Measurements from ENCODE around the gene RMRP. TPM values are rescaled to one million over a fixed set of nuclear protein-coding genes. Genes with fewer than 3 reads are reported as not detected.

The RMRP gene
- polyA plus RNA-seq, 1 donor from 2014 or later = 30.5 TPM

- peak overlapping the region in 1 of 3 donors; percentile 77 for H3K27ac Mint-ChIP-seq
- peaks cover 6% of the 10 kb centered on the region for H3K36me3 Mint-ChIP-seq
- no peaks in the 10 kb centered on the region for H3K9me3 Mint-ChIP-seq
- H3K4me1 Mint-ChIP-seq = peaks cover 21 to 23% (median 22%) of the 10 kb centered on the region in 3 donors
- peak overlapping the region in 1 of 4 donors; percentile 70 for H3K4me3 Mint-ChIP-seq
- H3K27me3 Mint-ChIP-seq = peaks cover 2% of the 10 kb centered on the region
Measured at GRCh38 chr9:35681341-35682002, 23.7 kb upstream of the RMRP start.

- peak overlapping the region; percentile 52 to 91 (median 67) for H3K4me3 Mint-ChIP-seq
- peaks cover 22 to 25% (median 23%) of the 10 kb centered on the region in 3 donors for H3K4me1 Mint-ChIP-seq
- peak overlapping the region; percentile 46 to 78 (median 77) for H3K27ac Mint-ChIP-seq
- peaks cover 6% of the 10 kb centered on the region for H3K36me3 Mint-ChIP-seq
- peaks cover 6% of the 10 kb centered on the region for H3K27me3 Mint-ChIP-seq
- no peaks in the 10 kb centered on the region for H3K9me3 Mint-ChIP-seq
Measured at GRCh38 chr9:35680331-35681105, 22.7 kb upstream of the RMRP start.

GRCh38 chr9:35679766-35680330 is 22.0 kb upstream of the RMRP start:
- peaks cover 22 to 25% (median 24%) of the 10 kb centered on the region in 3 donors for H3K4me1 Mint-ChIP-seq
- no peaks in the 10 kb centered on the region for H3K9me3 Mint-ChIP-seq
- H3K36me3 Mint-ChIP-seq = peaks cover 6% of the 10 kb centered on the region
- H3K27me3 Mint-ChIP-seq = peaks cover 8% of the 10 kb centered on the region
- peak overlapping the region; percentile 10 to 91 (median 52) for H3K4me3 Mint-ChIP-seq
- peak overlapping the region in 1 of 3 donors; percentile 78 for H3K27ac Mint-ChIP-seq

- no peak overlapping the region for H3K27ac Mint-ChIP-seq
- H3K36me3 Mint-ChIP-seq = peaks cover 4% of the 10 kb centered on the region
- H3K4me3 Mint-ChIP-seq = peak overlapping the region in 2 of 4 donors; percentile 68 to 72
- H3K9me3 Mint-ChIP-seq = peaks cover 0 to 1% (median 0%) of the 10 kb centered on the region in 3 donors
- H3K4me1 Mint-ChIP-seq = peaks cover 22 to 27% (median 27%) of the 10 kb centered on the region in 3 donors
- H3K27me3 Mint-ChIP-seq = peaks cover 12% of the 10 kb centered on the region
Measured at GRCh38 chr9:35679091-35679490, 21.3 kb upstream of the RMRP start.

DNA sequence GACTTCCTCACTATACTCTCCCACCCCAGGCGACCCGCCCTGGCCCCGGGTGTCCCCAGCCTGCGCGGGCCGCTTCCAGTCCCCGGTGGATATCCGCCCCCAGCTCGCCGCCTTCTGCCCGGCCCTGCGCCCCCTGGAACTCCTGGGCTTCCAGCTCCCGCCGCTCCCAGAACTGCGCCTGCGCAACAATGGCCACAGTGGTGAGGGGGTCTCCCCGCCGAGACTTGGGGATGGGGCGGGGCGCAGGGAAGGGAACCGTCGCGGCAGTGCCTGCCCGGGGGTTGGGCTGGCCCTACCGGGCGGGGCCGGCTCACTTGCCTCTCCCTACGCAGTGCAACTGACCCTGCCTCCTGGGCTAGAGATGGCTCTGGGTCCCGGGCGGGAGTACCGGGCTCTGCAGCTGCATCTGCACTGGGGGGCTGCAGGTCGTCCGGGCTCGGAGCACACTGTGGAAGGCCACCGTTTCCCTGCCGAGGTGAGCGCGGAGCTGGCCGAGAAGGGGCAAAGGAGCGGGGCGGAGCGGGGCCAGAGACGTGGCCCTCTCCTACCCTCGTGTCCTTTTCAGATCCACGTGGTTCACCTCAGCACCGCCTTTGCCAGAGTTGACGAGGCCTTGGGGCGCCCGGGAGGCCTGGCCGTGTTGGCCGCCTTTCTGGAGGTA is 18.0 kb upstream of the RMRP start:
- no peak overlapping the region for H3K27ac Mint-ChIP-seq
- H3K27me3 Mint-ChIP-seq = peaks cover 12% of the 10 kb centered on the region
- H3K4me3 Mint-ChIP-seq = peak overlapping the region; percentile 57 to 84 (median 78)
- H3K9me3 Mint-ChIP-seq = peaks cover 0 to 1% (median 0%) of the 10 kb centered on the region in 3 donors
- peaks cover 18 to 20% (median 20%) of the 10 kb centered on the region in 3 donors for H3K4me1 Mint-ChIP-seq
- H3K36me3 Mint-ChIP-seq = peaks cover 4% of the 10 kb centered on the region

DNA sequence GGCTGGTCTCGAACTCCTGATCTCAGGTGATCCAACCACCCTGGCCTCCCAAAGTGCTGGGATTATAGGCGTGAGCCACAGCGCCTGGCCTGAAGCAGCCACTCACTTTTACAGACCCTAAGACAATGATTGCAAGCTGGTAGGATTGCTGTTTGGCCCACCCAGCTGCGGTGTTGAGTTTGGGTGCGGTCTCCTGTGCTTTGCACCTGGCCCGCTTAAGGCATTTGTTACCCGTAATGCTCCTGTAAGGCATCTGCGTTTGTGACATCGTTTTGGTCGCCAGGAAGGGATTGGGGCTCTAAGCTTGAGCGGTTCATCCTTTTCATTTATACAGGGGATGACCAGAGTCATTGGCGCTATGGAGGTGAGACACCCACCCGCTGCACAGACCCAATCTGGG is 17.4 kb upstream of the RMRP start:
- no peak overlapping the region for H3K27ac Mint-ChIP-seq
- H3K9me3 Mint-ChIP-seq = peaks cover 0 to 1% (median 0%) of the 10 kb centered on the region in 3 donors
- peaks cover 4% of the 10 kb centered on the region for H3K36me3 Mint-ChIP-seq
- H3K4me1 Mint-ChIP-seq = peaks cover 11 to 13% (median 13%) of the 10 kb centered on the region in 3 donors
- H3K4me3 Mint-ChIP-seq = peak overlapping the region; percentile 22 to 84 (median 78)
- H3K27me3 Mint-ChIP-seq = peaks cover 12% of the 10 kb centered on the region

GRCh38 chr9:35674025-35674361 is 16.2 kb upstream of the RMRP start:
- Mint-ChIP-seq H3K4me3 (no peak overlapping the region), H3K4me1 (peaks cover 6 to 7% (median 7%) of the 10 kb centered on the region in 3 donors), H3K27me3 (peaks cover 12% of the 10 kb centered on the region), H3K27ac (no peak overlapping the region), H3K9me3 (peaks cover 0 to 1% (median 0%) of the 10 kb centered on the region in 3 donors), H3K36me3 (peaks cover 3% of the 10 kb centered on the region)

DNA sequence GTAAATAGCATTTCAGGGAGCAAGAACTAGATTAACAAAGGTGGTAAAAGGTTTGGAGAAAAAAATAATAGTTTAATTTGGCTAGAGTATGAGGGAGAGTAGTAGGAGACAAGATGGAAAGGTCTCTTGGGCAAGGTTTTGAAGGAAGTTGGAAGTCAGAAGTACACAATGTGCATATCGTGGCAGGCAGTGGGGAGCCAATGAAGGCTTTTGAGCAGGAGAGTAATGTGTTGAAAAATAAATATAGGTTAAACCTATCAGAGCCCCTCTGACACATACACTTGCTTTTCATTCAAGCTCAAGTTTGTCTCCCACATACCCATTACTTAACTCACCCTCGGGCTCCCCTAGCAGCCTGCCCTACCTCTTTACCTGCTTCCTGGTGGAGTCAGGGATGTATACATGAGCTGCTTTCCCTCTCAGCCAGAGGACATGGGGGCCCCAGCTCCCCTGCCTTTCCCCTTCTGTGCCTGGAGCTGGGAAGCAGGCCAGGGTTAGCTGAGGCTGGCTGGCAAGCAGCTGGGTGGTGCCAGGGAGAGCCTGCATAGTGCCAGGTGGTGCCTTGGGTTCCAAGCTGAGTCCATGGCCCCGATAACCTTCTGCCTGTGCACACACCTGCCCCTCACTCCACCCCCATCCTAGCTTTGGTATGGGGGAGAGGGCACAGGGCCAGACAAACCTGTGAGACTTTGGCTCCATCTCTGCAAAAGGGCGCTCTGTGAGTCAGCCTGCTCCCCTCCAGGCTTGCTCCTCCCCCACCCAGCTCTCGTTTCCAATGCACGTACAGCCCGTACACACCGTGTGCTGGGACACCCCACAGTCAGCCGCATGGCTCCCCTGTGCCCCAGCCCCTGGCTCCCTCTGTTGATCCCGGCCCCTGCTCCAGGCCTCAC is 15.6 kb upstream of the RMRP start, which contains the start of gene CA9:
CA9 (plus strand) TSS at position 797 of the 893 bp plus-strand sequence; CDS start at position 829, 32 bp downstream.
- Mint-ChIP-seq H3K27me3 (peaks cover 12% of the 10 kb centered on the region), H3K4me1 (peaks cover 6 to 7% (median 6%) of the 10 kb centered on the region in 3 donors), H3K27ac (peak within 1 kb of the TSS in 1 of 3 donors; percentile 24), H3K36me3 (peaks cover 3% of the 10 kb centered on the region), H3K4me3 (peak within 1 kb of the TSS in 3 of 4 donors; percentile 6 to 76 (median 33)), H3K9me3 (peaks cover 0 to 1% (median 0%) of the 10 kb centered on the region in 3 donors)

- H3K27me3 Mint-ChIP-seq = peaks cover 1% of the 10 kb centered on the region
- peaks cover 14 to 19% (median 15%) of the 10 kb centered on the region in 3 donors for H3K4me1 Mint-ChIP-seq
Measured at GRCh38 chr9:35669331-35670145, 11.7 kb upstream of the RMRP start.

GRCh38 chr9:35667939-35668338 is 10.1 kb upstream of the RMRP start:
- Mint-ChIP-seq H3K27ac (no peak overlapping the region), H3K4me1 (peaks cover 17 to 19% (median 19%) of the 10 kb centered on the region in 3 donors), H3K4me3 (no peak overlapping the region), H3K9me3 (no peaks in the 10 kb centered on the region), H3K36me3 (no peaks in the 10 kb centered on the region), H3K27me3 (no peaks in the 10 kb centered on the region)

More at GRCh38 chr9:35669331-35670145, 11.7 kb upstream of the RMRP start:
- no peaks in the 10 kb centered on the region for H3K36me3 Mint-ChIP-seq
- H3K9me3 Mint-ChIP-seq = peaks cover 0 to 1% (median 0%) of the 10 kb centered on the region in 3 donors
- no peak overlapping the region for H3K27ac Mint-ChIP-seq
- no peak overlapping the region for H3K4me3 Mint-ChIP-seq

DNA sequence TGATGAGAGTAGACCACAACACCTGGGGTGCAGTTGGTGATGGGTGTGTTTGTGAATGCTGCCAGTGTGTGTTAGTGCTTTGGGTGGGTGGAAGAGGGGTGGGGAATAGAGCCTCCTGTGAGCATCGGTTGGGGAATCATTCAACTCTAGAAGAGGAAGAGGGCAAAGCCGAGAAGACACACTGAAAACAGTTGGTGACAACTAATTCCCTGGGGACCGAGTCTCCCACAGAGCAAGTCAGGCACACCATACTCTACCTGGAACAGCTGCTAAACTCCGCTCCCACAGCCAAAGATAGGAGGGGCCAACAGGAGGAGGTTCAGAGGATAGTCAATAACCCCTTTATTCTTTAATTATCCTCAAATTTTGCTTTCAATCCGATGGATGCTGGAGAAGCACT is 8.7 kb upstream of the RMRP start:
- Mint-ChIP-seq H3K27me3 (no peaks in the 10 kb centered on the region), H3K4me1 (peaks cover 23 to 33% (median 33%) of the 10 kb centered on the region in 3 donors), H3K27ac (no peak overlapping the region), H3K9me3 (no peaks in the 10 kb centered on the region), H3K4me3 (peak overlapping the region in 3 of 4 donors; percentile 13 to 56 (median 41)), H3K36me3 (no peaks in the 10 kb centered on the region)

- Mint-ChIP-seq H3K9me3 (no peaks in the 10 kb centered on the region), H3K4me3 (peak overlapping the region in 3 of 4 donors; percentile 13 to 94 (median 41)), H3K4me1 (peaks cover 23 to 36% (median 33%) of the 10 kb centered on the region in 3 donors), H3K27me3 (no peaks in the 10 kb centered on the region), H3K27ac (no peak overlapping the region), H3K36me3 (no peaks in the 10 kb centered on the region)
Measured at GRCh38 chr9:35666045-35666444, 8.2 kb upstream of the RMRP start.

DNA sequence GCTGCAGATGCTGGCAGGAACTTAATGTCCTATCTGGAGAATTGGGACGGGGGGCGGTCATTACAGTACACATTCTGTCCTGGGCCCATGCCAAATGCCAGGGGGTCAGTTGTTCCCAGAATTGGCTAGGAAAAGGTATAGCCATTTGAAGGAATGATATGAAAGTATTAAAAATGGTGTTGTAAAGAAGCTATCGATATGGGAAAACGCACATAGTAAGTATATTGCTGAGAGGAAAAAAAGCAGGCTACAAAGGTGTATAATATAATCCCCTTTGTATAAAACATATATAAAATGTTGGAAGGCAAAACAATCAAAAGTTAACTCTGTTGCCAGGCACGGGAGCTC is 7.6 kb upstream of the RMRP start:
- Mint-ChIP-seq H3K4me3 (peak overlapping the region; percentile 77 to 94 (median 88)), H3K27me3 (no peaks in the 10 kb centered on the region), H3K27ac (peak overlapping the region in 2 of 3 donors; percentile 8 to 36), H3K36me3 (no peaks in the 10 kb centered on the region), H3K9me3 (no peaks in the 10 kb centered on the region), H3K4me1 (peaks cover 23 to 42% (median 34%) of the 10 kb centered on the region in 3 donors)
